NCI-H2227 treated with DMSO at 0.1 percent for 48 hours (cell line): Measurements from ENCODE around the gene AGTR1.

Source experiments
- DNase-seq: peaks from one replicate; lab custom pipeline; 2025; lab: John Stamatoyannopoulos, UW

Gene AGTR1

DNA sequence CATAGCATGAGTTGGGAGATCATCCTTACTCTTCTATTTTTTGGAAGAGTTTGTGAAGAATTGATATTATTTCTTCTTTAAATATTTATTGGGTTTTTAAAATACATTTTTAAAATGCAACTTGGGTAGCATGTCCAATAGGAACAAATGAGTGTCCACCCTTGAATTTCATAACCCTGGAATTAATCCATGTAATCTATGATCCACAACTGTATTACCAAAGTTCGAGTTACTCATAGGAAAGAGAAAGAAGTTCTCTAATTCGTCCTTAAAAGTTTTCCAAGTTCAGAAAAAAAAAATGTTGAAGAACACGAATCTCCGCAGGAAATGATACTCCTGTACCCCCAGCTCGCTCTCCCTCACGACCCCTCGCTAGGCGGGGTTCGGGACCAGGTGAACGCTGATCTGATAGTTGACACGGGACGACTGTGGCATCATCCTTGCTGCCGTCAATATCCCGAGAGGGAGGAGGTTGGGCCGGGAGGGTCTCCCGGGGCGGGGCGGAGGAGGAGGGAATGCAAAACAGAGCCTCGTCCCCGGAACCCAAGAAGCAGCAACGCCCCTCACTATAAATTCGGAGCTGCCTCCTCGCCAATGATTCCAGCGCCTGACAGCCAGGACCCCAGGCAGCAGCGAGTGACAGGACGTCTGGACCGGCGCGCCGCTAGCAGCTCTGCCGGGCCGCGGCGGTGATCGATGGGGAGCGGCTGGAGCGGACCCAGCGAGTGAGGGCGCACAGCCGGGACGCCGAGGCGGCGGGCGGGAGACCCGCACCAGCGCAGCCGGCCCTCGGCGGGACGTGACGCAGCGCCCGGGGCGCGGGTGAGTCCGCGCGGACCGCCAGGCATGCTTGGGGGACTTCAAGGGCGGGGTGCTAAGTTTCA is at the start of gene AGTR1:
Gene AGTR1 (plus strand): TSS at position 598 of the 884 bp plus-strand sequence. CDS start 43,133 bp downstream, outside the sequence.
- DNase-seq, result no peak

GRCh38 chr3:148648685-148649352 is 48.9 kb upstream of the AGTR1 start:
- no peak for DNase-seq

GRCh38 chr3:148651549-148651948 is 46.2 kb upstream of the AGTR1 start:
- no peak for DNase-seq

GRCh38 chr3:148654433-148654832 is 43.3 kb upstream of the AGTR1 start:
- no peak for DNase-seq

GRCh38 chr3:148657470-148657869 is 40.2 kb upstream of the AGTR1 start:
- no peak for DNase-seq

- no peak for DNase-seq
These were observed 38.2 kb upstream of the AGTR1 start for GRCh38 chr3:148659512-148659911.

DNA sequence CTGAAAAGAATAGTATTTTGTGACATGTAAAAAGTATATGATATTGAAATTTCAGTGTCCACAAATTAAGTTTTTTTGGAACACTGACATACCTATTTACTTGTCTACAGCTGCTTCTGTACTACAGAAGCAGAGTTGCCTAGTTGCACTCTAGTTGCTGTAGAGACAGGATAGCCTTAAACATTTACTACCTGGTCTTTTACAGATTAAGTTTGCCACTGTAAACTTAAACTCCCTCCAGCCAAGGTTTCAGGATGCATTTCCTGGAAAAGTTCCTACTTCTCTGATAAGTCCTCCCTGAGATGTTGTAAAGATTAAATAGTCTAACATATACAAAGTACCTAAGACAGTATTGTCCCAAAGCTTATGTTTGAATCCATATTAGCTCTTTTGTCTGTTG is 17.4 kb upstream of the AGTR1 start:
- DNase-seq, result no peak

GRCh38 chr3:148681080-148681479 is 16.6 kb upstream of the AGTR1 start:
- DNase-seq, result no peak

DNA sequence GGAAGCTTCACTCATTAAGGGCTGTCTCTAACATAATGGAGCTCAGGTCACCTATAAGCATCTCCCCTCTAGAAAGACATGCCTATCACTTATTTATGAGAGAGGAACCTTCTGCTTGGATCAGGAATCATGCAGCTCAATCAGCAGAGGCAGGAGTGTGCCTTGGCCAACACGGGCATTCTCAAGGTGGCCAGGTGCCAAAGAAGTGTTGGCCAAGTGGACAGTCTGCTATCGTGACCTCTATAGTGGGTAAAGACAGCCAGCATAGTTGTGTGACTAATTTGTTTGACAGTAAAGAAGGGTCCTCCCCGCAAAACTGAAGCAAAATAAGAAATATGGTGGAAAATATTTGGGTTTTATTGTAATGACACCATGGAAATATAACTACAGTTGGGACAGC is 14.7 kb upstream of the AGTR1 start:
- no peak for DNase-seq

GRCh38 chr3:148694116-148694515 is 3.6 kb upstream of the AGTR1 start:
- DNase-seq, result no peak

DNA sequence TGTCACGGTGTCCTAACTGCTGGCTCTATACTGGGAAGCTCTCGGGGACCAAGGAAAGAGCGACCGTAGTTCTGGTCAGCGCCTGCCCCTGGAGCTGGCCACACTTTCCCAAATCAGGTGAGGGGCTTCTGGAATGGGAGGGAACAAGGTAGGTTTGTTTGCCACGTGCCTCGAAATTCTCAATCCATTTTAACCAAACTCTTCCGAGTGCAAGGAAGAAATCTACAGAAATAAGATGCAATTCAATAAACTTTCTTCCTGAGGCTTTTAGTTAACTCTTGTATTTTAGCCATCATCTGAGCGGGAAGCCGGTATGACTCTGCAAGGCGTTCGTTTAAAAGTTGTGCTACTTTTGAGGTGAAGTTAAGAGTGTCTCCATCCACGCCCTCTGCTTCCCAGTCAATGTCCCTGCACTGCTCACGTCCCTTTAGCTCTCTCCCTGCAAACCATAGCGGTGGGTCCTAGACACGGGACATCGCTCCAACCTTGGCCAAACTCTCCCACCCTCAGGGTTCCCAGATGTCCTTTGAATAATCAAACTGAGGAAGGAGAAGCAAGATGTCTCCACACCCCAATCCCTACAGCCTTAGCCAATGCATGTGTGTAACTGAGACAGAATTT is 597 bp downstream of the AGTR1 start:
- no peak for DNase-seq

DNA sequence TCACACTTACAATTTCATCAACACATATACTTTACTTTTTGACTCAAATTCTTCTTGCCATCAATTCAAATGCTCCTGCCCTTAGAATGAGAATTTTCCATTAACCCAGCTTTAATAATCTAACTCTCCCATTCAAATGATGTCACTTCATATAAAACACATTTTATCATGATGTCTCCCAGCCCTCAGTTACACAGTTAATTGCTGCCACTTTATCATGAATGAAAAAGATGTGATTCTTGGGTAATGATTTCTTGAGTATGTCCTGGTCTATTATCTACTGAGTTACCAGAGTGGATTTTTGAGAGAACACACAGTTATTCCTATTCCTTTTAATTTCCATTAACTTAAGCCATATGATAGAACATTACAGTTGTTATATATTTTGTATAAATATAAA is 7.6 kb downstream of the AGTR1 start:
- no peak for DNase-seq

GRCh38 chr3:148707601-148708380 is 10.1 kb downstream of the AGTR1 start:
- no peak for DNase-seq

DNA sequence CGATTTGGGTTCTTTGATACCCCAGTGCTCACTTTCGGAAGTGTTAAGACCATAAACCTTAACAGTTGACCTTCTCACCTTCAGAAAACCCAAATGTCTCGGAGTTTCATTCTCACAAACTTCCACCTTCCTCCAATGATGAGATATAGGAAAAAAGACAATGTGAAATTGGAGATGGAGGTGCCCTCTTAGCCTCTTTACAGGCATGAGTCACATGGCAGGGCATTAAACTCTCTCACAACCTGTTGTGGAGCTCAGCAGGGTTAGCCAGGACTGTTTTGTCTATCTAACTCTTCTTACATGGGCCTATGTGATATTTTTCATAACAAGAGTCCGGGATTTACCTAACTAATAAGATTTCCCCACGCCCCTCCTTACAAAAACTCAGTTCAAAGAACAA is 10.7 kb downstream of the AGTR1 start:
- no peak for DNase-seq

GRCh38 chr3:148709560-148710253 is 12.0 kb downstream of the AGTR1 start:
- no peak for DNase-seq

DNA sequence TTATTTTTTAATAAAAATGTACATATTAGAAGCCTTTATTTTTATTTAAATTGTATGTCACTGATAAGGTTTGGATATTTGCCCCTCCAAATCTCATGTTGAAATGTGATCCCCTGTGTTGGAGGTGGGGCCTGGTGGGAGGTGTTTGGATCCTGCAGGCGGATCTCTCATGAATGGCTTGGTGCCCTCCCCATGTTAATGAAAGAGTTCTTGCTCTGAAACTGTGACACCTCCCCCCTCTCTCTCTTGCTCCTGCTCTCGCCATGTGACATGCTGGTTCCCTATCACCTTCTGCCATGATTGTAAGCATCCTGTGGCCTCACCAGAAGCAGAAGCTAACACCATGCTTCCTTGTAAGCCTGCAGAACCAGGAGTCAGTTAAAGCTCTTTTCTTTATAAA is 13.0 kb downstream of the AGTR1 start:
- DNase-seq, result no peak

- no peak for DNase-seq
These were observed 14.4 kb downstream of the AGTR1 start for GRCh38 chr3:148711981-148712666.

DNA sequence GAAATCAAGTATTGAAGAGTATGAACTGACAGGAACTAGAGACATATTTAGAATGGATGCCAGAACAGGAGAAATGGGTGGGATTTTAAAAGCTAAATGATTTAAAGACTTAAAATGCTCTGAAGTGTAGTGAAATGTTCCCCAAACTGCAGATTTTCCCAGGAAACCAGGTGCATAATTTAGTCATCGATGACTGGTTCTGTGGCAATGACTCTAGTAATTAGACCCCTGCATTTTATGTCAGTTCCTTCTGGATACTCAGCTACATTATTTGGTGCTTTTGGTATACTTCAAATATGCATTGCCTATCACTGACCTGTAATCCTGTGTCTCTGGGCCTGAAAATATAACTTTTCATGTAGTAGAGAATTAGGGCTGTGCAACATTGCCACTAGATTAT is 16.8 kb downstream of the AGTR1 start:
- DNase-seq, result no peak

DNA sequence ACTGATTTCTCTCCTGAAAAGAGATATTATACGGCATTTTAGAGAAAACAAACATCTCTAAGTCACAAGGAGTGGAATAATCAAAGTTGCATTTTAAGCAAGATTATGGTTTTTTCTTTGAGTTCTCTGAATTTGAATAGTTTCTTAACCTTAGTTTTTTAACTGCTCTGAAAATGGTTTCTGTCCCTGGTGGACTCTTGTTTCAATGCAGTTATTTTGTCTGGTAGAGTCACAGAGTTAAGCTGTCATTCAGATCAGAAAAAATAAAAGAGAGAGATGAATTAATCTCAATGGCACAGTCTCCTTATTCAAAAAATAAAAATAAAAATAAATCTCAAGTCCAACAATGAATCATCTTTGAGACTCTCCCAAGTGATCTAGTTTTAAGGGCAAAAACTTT is 19.0 kb downstream of the AGTR1 start:
- no peak for DNase-seq

DNA sequence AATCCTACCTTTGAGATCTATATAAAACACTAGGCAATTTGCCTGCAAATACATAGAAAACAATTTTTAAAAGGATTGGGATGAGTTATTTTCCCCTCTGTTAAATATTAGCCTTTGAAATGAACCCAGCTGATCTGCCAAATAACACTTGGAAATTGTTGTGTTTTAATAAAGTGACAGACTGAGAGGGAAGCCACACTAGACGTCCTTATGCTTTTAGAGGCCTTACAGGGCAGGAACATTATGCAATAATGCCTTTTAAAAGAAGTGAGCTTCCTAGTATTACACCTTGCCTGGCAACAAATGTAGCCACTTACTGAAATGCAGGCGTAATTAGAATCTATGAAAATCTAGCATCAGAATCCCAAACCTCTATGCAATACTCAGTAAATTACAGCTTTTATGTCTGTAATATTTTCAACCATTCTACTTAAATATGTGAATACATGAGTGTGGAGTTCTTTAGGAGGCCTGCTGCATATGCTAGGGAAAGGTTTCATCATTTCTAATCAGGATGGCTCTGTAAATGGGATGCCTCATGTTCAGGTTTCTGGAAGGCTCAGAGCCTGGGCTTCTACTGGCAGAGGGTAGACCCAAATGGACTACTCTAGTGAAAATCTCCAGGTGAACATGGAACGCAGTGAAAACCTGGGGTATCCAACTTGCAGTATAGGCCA is 20.3 kb downstream of the AGTR1 start:
- DNase-seq, result no peak
